NCI-H146 (cell line): ENCODE measurements around the gene RDH11.
"Not testable (repeated sequence)": the region's sequence is repeated elsewhere in the genome, so short reads cannot be mapped to it uniquely, and the experiment has no call there.

Source experiments
- DNase-seq: peaks from one replicate; lab custom pipeline; 2025; lab: John Stamatoyannopoulos, UW

RDH11 gene

GRCh38 chr14:67703997-67704396 is 8.4 kb upstream of the RDH11 start:
- DNase-seq = no peak

- not testable (repeated sequence) for DNase-seq
Measured at GRCh38 chr14:67701492-67701891, 5.9 kb upstream of the RDH11 start, which contains the start of gene RDH12. TSS of gene RDH12 (plus strand) at chr14:67701886. CDS start at chr14:67722643, 20,757 bp downstream.

GRCh38 chr14:67698179-67698578 is 2.6 kb upstream of the RDH11 start:
- no peak for DNase-seq

GRCh38 chr14:67697006-67697405 is 1.4 kb upstream of the RDH11 start:
- no peak for DNase-seq

DNA sequence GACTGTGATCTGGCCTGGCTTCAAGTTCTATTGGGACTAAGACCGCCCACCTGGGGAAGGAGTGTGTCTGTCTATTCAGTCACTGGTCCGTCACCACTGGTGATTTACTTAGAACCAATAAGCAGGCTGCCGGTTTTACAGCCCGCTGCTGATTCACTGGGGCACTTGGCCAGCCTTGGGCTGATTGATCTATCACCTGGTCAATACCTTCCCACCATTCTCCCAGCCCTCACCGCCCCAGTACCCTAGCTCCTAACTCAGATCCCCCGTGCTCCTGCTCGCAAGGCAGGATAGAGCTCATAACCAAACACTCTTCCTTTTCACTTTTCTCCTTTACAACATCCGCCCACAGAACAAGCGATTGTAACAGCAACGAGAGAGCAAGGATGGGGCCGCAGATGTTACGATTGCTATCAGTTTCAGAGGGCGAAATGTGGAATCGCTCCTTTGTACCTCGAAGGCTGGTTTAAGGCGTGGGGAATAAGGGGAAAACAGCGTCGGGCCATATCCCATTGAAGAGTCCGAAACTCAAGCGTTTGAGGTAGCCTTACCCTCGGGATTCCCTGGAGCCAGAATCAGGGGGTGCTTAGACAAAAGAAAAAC is 672 bp downstream of the RDH11 start:
- DNase-seq = peak; percentile 89

DNA sequence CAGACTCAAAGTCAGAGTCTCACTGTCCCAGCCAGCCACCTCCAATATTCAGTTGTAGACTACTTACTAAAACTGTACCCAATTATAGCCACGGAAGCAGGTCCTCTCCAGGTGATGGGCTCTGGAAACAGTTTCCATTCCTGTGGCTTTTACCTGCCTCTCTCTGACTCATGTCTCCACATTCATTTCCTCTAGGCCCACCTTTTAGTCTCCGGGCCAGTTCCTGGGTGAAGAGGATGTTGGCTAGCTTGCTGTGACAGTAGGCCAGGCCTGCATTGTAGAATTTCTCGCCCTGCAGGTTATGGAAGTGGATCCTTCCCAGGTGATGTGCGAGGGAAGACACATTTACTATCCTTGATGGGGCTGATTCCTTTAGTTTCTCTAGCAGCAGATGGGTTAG is 5.6 kb downstream of the RDH11 start:
- no peak for DNase-seq

- DNase-seq = no peak
Measured at GRCh38 chr14:67683842-67684241, 11.7 kb downstream of the RDH11 start.

GRCh38 chr14:67680941-67681340 is 14.6 kb downstream of the RDH11 start:
- DNase-seq = no peak

DNA sequence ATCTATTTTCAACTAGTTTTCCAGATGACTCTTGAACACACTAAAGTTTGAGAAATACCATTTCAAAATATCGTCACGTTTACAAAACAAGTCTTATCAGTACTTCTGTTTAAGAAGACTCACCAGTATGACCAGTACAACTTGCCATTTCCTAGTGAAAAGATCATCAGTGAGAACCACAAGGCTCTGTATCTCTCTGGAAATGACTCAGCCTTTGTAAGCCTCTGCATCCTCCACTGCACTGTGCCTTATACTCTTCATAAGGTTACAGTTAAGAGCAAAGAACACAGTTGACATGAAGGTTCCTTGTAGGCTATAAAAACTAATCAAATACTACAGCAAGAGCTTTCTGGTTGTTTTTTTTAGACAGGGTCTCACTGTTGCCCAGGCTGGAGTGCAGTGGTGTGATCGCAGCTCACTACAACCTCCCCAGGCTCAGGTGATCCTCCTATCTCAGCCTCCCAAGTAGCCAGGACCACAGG is 15.4 kb downstream of the RDH11 start:
- DNase-seq = no peak

GRCh38 chr14:67679006-67679405 is 16.6 kb downstream of the RDH11 start:
- DNase-seq = no peak

- no peak for DNase-seq
Measured at GRCh38 chr14:67675219-67675582, 20.4 kb downstream of the RDH11 start.

DNA sequence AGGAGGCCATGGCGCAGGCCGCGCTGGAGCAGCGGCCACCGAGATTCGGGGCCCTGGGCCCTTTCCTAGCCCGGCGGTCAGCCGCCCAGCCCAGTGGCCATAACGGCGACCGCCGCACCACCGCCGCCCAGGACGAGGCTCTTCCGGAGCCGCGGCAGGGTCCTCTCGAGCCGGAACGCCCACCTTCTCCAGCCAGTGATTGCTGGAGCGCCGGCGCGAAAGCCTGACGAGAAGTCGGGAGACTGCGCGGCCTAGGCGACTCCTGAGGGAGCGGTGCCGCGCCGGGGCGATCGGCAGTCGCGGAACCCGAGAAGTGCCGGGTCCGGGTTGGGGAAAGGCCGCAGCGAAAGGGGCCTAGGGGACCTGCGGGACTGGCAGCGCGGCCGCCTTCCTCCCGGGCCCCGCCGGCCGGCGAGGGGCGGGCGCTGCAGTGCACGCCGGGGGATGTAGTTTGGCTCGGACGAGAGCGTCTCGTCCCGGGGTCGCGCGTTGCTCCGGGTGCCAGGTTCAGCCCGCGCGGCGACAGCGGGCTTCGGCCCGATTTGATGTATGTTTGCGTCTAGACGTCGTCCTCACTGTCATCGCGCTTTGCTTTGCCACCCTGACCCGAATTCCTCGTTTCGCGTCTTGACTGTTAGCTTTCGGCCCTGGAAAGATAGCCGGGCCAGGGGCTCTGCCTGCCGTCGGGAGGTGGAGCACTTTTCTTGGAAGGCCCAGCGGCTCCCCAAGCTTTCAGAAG is 20.9 kb downstream of the RDH11 start, which contains the start of gene VTI1B:
Gene VTI1B (minus strand): TSS at position 153 of the 739 bp plus-strand sequence. CDS start 143 bp downstream, at position 10.
- peak; percentile 73 for DNase-seq

- peak; percentile 68 for DNase-seq
Measured at GRCh38 chr14:67674139-67674479, 21.5 kb downstream of the RDH11 start.

DNA sequence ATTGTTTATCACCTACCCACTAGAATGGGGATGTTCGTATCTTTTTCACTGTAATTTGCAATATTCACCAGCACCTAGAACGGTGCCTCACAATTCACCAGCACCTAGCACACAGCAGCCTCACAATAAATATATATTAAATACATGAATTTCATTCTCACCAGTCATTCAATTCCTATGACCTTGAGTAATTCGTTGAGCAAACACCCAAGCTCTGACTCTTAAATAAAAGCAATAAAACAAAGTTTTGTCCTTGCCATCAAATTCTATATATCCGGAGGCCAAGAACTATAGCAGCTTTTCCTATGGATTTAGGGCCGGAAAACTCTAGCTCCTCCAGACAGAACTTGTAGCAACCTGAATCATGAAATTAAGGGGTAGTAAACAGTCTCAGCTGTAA is 22.1 kb downstream of the RDH11 start:
- DNase-seq = no peak

DNA sequence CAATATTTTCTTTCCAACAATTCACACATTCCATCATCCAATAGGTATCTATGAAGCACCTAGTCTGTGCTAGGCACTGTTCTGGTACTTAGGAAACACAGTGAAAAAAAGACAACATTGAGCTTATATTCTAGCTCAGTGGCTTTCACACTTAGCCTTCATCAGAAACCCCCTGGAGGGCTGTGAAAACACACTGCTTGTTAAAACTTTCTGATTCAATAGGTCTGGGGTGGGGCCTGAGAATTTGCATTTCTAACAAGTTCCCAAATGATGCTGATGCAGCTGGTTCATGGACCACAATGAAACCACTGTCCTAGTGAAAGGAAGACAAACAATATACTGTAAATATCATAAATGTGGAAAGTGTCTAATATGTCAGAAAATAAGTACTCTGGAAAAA is 27.0 kb downstream of the RDH11 start:
- peak; percentile 0 for DNase-seq

GRCh38 chr14:67666750-67667449 is 28.7 kb downstream of the RDH11 start:
- peak; percentile 4 for DNase-seq

GRCh38 chr14:67665868-67666267 is 29.7 kb downstream of the RDH11 start:
- no peak for DNase-seq

GRCh38 chr14:67663633-67664032 is 31.9 kb downstream of the RDH11 start:
- no peak for DNase-seq

DNA sequence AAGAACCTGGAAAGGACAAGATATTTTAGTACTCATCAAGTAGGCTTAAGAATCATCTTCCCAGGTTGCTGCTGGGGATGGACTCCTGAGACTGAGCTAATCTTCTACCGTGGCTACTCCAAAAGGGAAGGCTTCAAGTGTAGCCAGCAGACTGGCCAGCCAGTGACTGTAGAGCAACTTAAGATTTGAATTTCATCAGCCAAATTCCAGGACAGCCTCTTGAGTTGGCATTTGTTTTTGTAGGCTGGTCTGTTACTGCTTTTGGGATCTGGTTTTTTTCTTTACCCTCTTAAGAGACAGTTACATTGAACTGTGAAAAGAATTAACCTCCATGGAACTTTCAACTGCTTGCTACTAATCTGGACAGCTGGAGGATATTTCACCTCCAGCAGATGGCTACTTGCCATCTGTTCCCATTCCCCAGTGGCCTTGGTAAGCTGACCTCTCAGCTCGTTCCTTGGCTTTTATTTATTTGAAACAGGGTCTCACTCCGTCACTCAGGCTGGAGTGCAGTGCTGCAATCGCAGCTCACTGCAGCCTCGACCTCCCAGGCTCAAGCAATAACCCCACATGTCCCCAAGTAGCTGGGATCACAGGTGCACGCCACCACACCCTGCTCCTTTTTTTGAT is 41.8 kb downstream of the RDH11 start:
- DNase-seq = no peak

DNA sequence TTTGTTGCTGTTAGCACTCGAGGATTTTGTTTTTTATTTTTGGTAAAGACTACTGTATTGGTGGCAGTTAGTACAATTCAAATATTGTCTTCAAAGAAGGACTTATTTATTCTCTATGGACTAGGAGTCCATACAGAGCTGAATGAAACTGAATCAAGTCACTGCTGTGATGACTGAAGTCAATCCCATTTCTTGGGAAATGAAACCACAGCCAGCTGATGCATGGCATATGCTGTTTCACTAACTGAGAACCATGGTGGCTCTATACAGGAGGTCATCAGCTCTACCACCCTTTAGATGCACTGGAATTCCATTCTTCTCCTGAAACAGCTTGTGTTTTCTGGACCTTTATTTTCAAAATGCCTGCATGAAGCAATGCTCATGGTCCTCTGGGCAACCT is 43.4 kb downstream of the RDH11 start:
- DNase-seq = no peak

DNA sequence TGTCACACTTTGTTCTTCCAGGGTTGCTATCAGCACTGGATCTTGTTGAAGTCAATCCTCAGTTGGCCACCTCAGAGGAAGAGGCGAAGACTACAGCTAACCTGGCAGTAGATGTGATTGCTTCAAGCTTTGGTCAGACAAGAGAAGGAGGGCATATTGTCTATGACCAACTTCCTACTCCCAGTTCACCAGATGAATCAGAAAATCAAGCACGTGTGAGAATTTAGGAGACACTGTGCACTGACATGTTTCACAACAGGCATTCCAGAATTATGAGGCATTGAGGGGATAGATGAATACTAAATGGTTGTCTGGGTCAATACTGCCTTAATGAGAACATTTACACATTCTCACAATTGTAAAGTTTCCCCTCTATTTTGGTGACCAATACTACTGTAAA is 44.9 kb downstream of the RDH11 start:
- DNase-seq = no peak

GRCh38 chr14:67650151-67650550 is 45.4 kb downstream of the RDH11 start:
- DNase-seq = no peak

GRCh38 chr14:67646131-67646530 is 49.4 kb downstream of the RDH11 start:
- no peak for DNase-seq
